Raji (cell line): Measurements from ENCODE around the gene GUCA2A.

Source experiments
- POLR2A ChIP-seq: IDR thresholded peaks from 2 replicates; pipeline ENCODE4 v1.6.1; 2011; ENCODE audit warnings: low read depth, low read length, control low read depth; ENCODE audit not compliant: insufficient read depth

Gene GUCA2A

GRCh38 chr1:42183210-42183956 is 18.8 kb upstream of the GUCA2A start:
- TF ChIP-seq POLR2A, result no peak

GRCh38 chr1:42181687-42182086 is 17.1 kb upstream of the GUCA2A start:
- no peak for TF ChIP-seq POLR2A

- TF ChIP-seq POLR2A, result no peak
Observed at GRCh38 chr1:42179900-42180329, 15.4 kb upstream of the GUCA2A start.

GRCh38 chr1:42179275-42179674 is 14.7 kb upstream of the GUCA2A start:
- no peak for TF ChIP-seq POLR2A

GRCh38 chr1:42178249-42178648 is 13.7 kb upstream of the GUCA2A start:
- TF ChIP-seq POLR2A, result no peak

GRCh38 chr1:42177541-42177981 is 13.0 kb upstream of the GUCA2A start:
- TF ChIP-seq POLR2A, result no peak

GRCh38 chr1:42176902-42177519 is 12.5 kb upstream of the GUCA2A start:
- no peak for TF ChIP-seq POLR2A

- no peak for TF ChIP-seq POLR2A
Observed at GRCh38 chr1:42175314-42176054, 10.9 kb upstream of the GUCA2A start.

- TF ChIP-seq POLR2A, result no peak
Observed at GRCh38 chr1:42173961-42174735, 9.6 kb upstream of the GUCA2A start.

- TF ChIP-seq POLR2A, result no peak
Observed at GRCh38 chr1:42173155-42173933, 8.8 kb upstream of the GUCA2A start.

- no peak for TF ChIP-seq POLR2A
Observed at GRCh38 chr1:42172381-42173133, 8.0 kb upstream of the GUCA2A start.

- no peak for TF ChIP-seq POLR2A
Observed at GRCh38 chr1:42171679-42172266, 7.2 kb upstream of the GUCA2A start.
